HG03060 (cell line): ENCODE data around the gene FBXO42.

Source experiments
- ATAC-seq: cut with Tn5 transposase; IDR thresholded peaks from one replicate; pipeline ENCODE4 v1.9.1; 2021; ENCODE audit warnings: low read depth, moderate number of reproducible peaks; ENCODE audit not compliant: unreplicated experiment

Gene FBXO42

DNA sequence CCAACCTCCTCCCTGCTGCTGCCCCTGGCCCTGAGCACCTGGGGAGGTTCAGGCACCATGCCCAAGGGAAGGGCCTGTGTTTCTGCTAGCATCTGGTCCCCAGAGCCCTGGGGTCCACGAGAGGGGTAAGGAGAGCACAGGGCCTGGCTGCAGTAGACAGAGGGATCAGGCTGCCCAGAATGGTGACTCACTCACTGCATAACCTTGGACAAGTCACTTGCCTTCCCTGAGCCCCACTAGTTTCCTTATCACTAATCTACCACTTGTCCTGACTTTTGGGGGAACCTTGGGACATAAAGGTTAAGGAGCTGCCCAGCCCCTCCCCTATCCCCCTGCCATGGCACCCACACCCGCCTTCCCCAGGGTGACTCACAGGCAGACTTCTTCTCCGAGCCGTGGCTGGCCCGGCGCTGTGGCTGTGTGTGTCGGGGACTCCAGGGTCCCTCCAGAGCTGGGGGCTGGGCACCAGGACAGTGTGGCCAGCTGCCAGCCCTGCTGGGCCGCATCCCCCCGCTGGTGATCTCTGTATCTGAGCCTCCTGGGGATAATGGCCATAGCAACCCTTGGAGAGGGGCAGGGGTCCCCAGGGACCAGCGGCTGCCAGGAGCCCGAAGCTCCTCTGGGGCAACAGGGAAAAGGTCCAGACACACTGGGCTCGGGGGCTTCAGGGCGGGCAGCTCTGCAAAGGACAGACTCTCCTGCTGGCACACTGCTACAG lies 143.9 kb downstream of the FBXO42 start:
- no peak for ATAC-seq

GRCh38 chr1:16207318-16208269 lies 144.7 kb downstream of the FBXO42 start:
- ATAC-seq: no peak

GRCh38 chr1:16206547-16207317 lies 145.5 kb downstream of the FBXO42 start:
- ATAC-seq: peak; percentile 52

GRCh38 chr1:16205891-16206546 lies 146.3 kb downstream of the FBXO42 start:
- ATAC-seq: no peak

DNA sequence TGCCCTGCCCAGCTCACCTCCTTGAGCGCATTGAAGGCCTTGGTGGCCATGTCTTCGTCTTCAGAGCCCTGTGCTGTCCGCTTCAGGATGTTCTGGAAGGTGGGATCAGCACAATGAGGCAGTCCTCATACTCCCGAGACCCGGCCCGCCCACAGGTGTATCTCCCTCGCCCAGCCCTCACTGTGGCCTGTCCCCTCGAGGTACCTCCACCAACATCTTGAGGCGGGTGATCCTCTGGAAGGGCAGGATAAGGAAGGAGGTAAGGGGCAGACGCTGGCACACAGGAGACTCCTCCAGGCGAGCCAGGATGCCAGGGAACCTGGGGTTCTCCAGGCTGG lies 147.0 kb downstream of the FBXO42 start:
- ATAC-seq: no peak

DNA sequence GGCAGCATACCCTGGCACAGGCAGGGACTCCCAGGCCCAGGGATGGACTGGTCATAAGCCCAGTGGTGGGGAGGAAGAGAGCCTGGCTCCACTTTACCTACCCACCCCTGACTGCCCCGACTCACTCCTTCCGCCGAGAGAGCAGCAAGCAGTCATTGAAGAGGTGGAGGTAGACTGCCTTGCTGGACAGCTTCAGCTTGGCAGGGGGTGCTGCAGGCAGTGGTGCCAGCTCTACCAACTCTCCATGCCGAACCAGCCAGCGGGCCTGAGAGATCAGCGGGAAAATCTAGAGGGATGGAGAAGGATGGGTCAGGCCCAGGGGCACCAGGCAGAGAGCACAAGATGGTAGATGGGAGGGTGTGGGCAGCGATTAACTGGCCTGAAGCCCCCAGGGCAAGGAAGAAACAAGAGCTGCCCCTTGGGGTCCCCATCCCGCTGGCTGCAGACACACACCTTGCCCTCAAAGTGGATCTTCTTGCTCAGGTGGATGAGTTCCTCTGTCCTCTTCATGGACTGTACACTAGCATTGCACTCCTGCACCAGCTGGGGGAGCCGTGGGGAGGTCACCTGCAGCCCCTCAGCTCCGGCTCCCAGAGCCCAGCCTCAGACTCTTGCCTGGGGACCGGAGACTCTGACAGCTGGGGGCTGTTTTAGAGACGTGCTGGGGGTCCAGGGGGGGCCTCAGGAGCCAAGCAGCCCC lies 147.5 kb downstream of the FBXO42 start:
- no peak for ATAC-seq

GRCh38 chr1:16204216-16204615 lies 148.1 kb downstream of the FBXO42 start:
- ATAC-seq: no peak

- ATAC-seq: no peak
Observed at GRCh38 chr1:16203550-16203949, 148.7 kb downstream of the FBXO42 start.

DNA sequence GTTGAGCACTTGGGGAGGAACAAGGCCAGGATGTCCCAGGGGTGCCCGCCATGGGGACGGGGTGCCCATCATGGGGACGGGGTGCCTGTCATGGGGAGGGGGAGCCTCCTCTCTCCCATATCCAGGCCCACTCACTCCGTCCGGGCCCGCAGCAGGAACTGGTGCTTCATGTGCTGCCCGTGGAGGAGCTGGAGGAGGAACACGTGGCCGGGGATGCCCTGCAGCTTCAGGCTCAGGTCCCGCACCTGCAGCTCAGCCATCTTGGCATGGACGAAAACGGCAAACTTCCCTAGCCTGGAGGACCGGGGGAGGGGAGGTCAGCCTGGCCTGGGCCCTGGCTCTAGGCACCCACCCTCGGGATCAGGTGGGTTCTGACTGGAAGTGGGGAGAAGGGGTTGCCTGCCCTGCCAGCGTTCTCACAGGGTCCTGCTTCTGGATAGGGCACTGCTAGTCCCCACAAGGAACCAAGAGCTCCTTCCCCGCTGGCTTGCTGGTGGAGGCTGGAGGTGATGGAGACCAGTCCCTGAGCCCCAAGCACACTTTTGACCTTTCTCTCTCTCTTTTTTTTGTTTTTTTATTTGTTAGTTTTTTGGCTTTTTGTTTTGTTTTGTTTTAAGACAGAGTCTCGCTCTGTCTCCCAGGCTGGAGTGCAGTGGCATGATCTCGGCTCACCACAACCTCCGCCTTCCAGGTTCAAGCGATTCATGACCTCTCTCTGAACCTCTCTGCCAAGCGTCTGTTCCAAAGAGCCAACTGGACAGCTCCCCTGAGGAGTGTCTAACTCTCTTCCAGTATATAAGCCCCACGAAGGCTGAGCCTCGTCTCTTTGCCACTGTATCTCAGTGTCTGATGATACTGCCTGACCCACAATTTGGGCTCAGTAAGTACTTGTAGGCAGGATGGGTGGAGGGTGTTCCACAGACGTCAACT lies 149.7 kb downstream of the FBXO42 start:
- ATAC-seq: no peak

DNA sequence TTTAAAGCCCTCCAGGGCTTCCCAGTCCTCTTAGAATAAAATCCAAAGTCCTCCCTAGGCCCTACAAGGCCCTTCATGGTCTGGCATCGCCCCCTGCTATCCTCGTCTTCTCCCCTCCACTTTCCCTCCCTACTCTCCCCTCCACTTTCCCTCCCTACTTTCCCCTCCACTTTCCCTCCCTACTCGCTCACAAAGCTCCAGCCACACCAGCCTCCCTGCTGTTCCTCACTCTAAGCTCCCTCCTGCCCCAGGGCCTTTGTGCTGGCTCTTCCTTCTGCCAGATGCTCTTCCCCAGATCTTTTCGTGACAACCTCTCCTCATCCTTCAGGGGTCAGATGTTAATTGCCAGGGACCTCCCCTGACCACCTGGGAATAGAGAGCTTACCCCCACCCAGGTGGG lies 152.6 kb downstream of the FBXO42 start:
- ATAC-seq: no peak

- no peak for ATAC-seq
Observed at GRCh38 chr1:16199157-16199501, 153.2 kb downstream of the FBXO42 start.

GRCh38 chr1:16198444-16199156 lies 153.7 kb downstream of the FBXO42 start:
- no peak for ATAC-seq

GRCh38 chr1:16196874-16197273 lies 155.4 kb downstream of the FBXO42 start:
- ATAC-seq: no peak
